HepG2 (cell line): ENCODE data around the gene ANKRD35. TPM values are rescaled to one million over a fixed set of nuclear protein-coding genes. Genes with fewer than 3 reads are reported as not detected.

ENCODE experiments used
- ARNT ChIP-seq: fragments of 450-650 bp; IDR thresholded peaks from 2 replicates; pipeline ENCODE4 v1.6.1; 2017
- ATF1 ChIP-seq: IDR thresholded peaks from 2 replicates; pipeline ENCODE4 v1.6.1; 2016; ENCODE audit warnings: mild to moderate bottlenecking, control low read depth
- DPF2 ChIP-seq: sonication (generic); formaldehyde crosslinking; IDR thresholded peaks from 2 replicates; pipeline ENCODE4 v1.4.0; 2020; ENCODE audit warnings: mild to moderate bottlenecking, low read depth, missing genetic modification reagents, borderline replicate concordance
- EP300 ChIP-seq, 3 experiments: sonication (generic) in 1 of 3; formaldehyde crosslinking in 1 of 3; IDR thresholded peaks; 2 replicates each; pipeline versions ENCODE4 v1.5.1 to v1.6.1; 2011 to 2020; ENCODE audit warnings: low read depth in 2 of 3, low read length in 2 of 3, borderline replicate concordance in 1 of 3, improper control_type of control experiment in 1 of 3, mild to moderate bottlenecking in 1 of 3, missing genetic modification reagents in 1 of 3, moderate library complexity in 1 of 3
- HNRNPK ChIP-seq: fragments of 200-400 bp; formaldehyde crosslinking; IDR thresholded peaks from 2 replicates; pipeline ENCODE4 v1.6.1; 2018; ENCODE audit warnings: low read length, low read depth, moderate library complexity, mild to moderate bottlenecking; ENCODE audit not compliant: poor library complexity, severe bottlenecking
- IKZF4 ChIP-seq: sonication (generic); formaldehyde crosslinking; IDR thresholded peaks from 2 replicates; pipeline ENCODE4 v1.5.1; 2020; ENCODE audit warnings: borderline replicate concordance, mild to moderate bottlenecking, low read depth, missing genetic modification reagents; ENCODE audit errors: not compliant biosample characterization
- MIER3 ChIP-seq: IDR thresholded peaks from 2 replicates; pipeline ENCODE4 v1.6.1; 2016; ENCODE audit warnings: missing compliant biosample characterization, borderline replicate concordance
- NFKB2 ChIP-seq: sonication (generic); formaldehyde crosslinking; IDR thresholded peaks from 2 replicates; pipeline ENCODE4 v1.4.0; 2020; ENCODE audit warnings: missing genetic modification reagents, borderline replicate concordance
- PRPF4 ChIP-seq: fragments of 200-400 bp; formaldehyde crosslinking; IDR thresholded peaks from 2 replicates; pipeline ENCODE4 v1.6.1; 2016; ENCODE audit warnings: low read length, low read depth; ENCODE audit not compliant: poor library complexity, severe bottlenecking
- RARA ChIP-seq: IDR thresholded peaks from 2 replicates; pipeline ENCODE4 v1.6.1; 2016; ENCODE audit warnings: missing genetic modification reagents, missing compliant biosample characterization
- REXO4 ChIP-seq: sonication (generic); formaldehyde crosslinking; IDR thresholded peaks from 2 replicates; pipeline ENCODE4 v1.8.0; 2022; ENCODE audit warnings: missing genetic modification reagents, mild to moderate bottlenecking, borderline replicate concordance
- SNAPC2 ChIP-seq: sonication (generic); formaldehyde crosslinking; IDR thresholded peaks from 2 replicates; pipeline ENCODE4 v1.8.1; 2022; ENCODE audit warnings: mild to moderate bottlenecking, missing genetic modification reagents
- SOX13 ChIP-seq, 3 experiments: fragments of 450-650 bp in 1 of 3; sonication (generic) in 1 of 3; formaldehyde crosslinking in 1 of 3; IDR thresholded peaks in 2 of 3; conservative IDR thresholded peaks in 1 of 3; 2 replicates each; pipeline versions ENCODE4 v1.5.0 to v1.6.1; 2016 to 2020; ENCODE audit warnings: antibody characterized with exemption in 1 of 3, mild to moderate bottlenecking in 1 of 3, missing compliant biosample characterization in 1 of 3, missing genetic modification reagents in 1 of 3, moderate library complexity in 1 of 3
- STAT5B ChIP-seq: sonication (generic); formaldehyde crosslinking; IDR thresholded peaks from 2 replicates; pipeline ENCODE4 v1.4.0; 2020; ENCODE audit warnings: missing genetic modification reagents
- TBX3 ChIP-seq: fragments of 450-650 bp; IDR thresholded peaks from 2 replicates; pipeline ENCODE4 v1.6.1; 2017; ENCODE audit warnings: antibody characterized with exemption, mild to moderate bottlenecking, inconsistent platforms, borderline replicate concordance
- ZC3H13 ChIP-seq: sonication (generic); formaldehyde crosslinking; IDR thresholded peaks from 2 replicates; pipeline ENCODE4 v1.8.1; 2023; ENCODE audit warnings: mild to moderate bottlenecking, missing genetic modification reagents, moderate library complexity
- ZFAT ChIP-seq: sonication (generic); formaldehyde crosslinking; conservative IDR thresholded peaks from 2 replicates; pipeline ENCODE4 v1.8.1; 2023; ENCODE audit warnings: missing genetic modification reagents, inconsistent platforms
- ZNF160 ChIP-seq: sonication (generic); formaldehyde crosslinking; IDR thresholded peaks from 2 replicates; pipeline ENCODE4 v1.8.0; 2022; ENCODE audit warnings: mild to moderate bottlenecking, inconsistent platforms, missing genetic modification reagents
- ZNF367 ChIP-seq: sonication (generic); formaldehyde crosslinking; IDR thresholded peaks from 2 replicates; pipeline ENCODE4 v1.4.0; 2020; ENCODE audit warnings: missing genetic modification reagents, borderline replicate concordance
- ZNF792 ChIP-seq: IDR thresholded peaks from 2 replicates; pipeline ENCODE4 v1.6.1; 2016
- ZNF816 ChIP-seq: sonication (generic); formaldehyde crosslinking; IDR thresholded peaks from 2 replicates; pipeline ENCODE4 v1.8.0; 2022; ENCODE audit warnings: missing genetic modification reagents, mild to moderate bottlenecking, borderline replicate concordance
- ZNF883 ChIP-seq: sonication (generic); formaldehyde crosslinking; IDR thresholded peaks from 2 replicates; pipeline ENCODE4 v1.5.1; 2020; ENCODE audit warnings: mild to moderate bottlenecking, missing genetic modification reagents; ENCODE audit errors: not compliant biosample characterization
- ZSCAN21 ChIP-seq: sonication (generic); formaldehyde crosslinking; IDR thresholded peaks from 2 replicates; pipeline ENCODE4 v1.8.0; 2022; ENCODE audit warnings: mild to moderate bottlenecking, missing genetic modification reagents, moderate library complexity, borderline replicate concordance
- polyA plus RNA-seq, 8 experiments: library from polyadenylated mRNA; depleted of rRNA in 3 of 8; stranded (reverse) in 7 of 8; unstranded in 1 of 8; fragments of >200 nt; fragmentation: Illumina TruSeq in 4 of 8; extraction: Trizol in 4 of 8; gene quantifications; 2 replicates each; pipeline versions ENCODE4 v1.2.1 to v1.2.3, GENCODE V29; 2011 to 2016; ENCODE audit warnings: low read depth in 4 of 8, missing spikeins in 1 of 8, mixed read lengths in 1 of 8; ENCODE audit not compliant: insufficient read depth in 1 of 8
- total RNA-seq, 5 experiments: library from RNA; depleted of rRNA; stranded (reverse); fragments of >200 nt; fragmentation: Illumina TruSeq; extraction: Trizol; gene quantifications; 2 replicates each; pipeline ENCODE4 v1.2.3, GENCODE V29; 2016; ENCODE audit warnings: low read depth in 1 of 5
- TF ChIP-seq, protein P1 (sequence below): sonication (generic); formaldehyde crosslinking; IDR thresholded peaks from 2 replicates; pipeline ENCODE4 v1.4.0; 2020; ENCODE audit warnings: missing genetic modification reagents; ENCODE audit errors: not compliant biosample characterization
- TF ChIP-seq, protein P2 (sequence below): sonication (generic); formaldehyde crosslinking; IDR thresholded peaks from 2 replicates; pipeline ENCODE4 v1.4.0; 2020; ENCODE audit warnings: missing genetic modification reagents, mild to moderate bottlenecking, borderline replicate concordance

The ANKRD35 gene
- total and polyA plus RNA-seq, 2 of the 13 experiments (the other 11 are each of a cell fraction or from before 2014, with no cell fraction given): 0.02 TPM; not detected in 1

DNA sequence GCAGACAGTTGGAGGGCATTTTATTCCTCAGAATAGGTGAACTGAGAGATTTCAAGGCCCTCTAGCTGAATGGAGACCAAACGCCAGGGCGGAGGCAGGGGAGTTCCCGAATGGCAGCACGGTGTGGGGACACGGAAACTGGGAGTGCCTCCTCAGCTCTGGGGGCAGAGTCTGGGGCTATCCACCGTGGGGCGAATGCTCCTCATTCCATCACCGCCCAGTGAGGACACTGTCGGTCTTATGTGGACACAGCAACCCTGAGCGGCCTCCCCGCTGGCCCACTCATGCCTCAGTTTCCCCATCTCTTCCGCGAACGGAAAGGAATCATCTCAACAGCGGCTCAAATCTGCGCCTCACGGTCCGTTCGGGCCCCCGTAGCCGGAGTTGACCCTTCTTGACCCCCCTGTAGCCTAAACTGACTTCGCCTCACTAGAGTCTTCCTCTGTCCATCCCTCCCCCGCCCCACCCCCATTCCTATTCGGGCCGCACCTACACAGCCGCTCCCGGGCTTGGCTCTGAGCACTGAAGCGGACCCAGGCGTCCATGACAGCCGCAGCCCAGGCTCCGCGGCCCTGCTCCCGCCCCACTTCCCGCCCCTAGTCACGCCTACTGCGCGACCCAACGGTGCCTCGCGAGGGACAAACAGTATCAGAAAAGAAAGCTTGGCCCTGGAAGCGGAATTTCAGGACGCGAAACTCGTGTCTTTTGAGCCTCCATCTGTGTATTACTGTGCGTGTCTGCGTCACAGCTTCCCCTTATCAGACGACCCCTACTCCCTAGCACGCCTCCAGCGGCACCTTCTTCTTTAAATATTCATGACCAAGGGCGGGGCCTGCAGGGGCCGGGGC is 32.7 kb upstream of the ANKRD35 start, which contains the start of gene PEX11B (continued):
- TF ChIP-seq ZFAT (no peak), ZNF816 (CRISPR knock-in tag) (no peak), PRPF4 (no peak), SOX13 (IDR thresholded peaks at IDR 0.05) (no peak), SOX13 (CRISPR knock-in tag; conservative IDR thresholded peaks at IDR 0.05 in 1 of 2, IDR thresholded peaks at IDR 0.05 in 1 of 2) (no peak), HNRNPK (peak; percentile 74), ZNF160 (CRISPR knock-in tag) (peak; percentile 64), NFKB2 (CRISPR knock-in tag) (no peak), ZSCAN21 (no peak), STAT5B (CRISPR knock-in tag) (no peak), REXO4 (no peak), DPF2 (CRISPR knock-in tag) (0 out of 2 replicates have a peak, but pooled peaks have one; percentile 35), ZNF883 (CRISPR knock-in tag) (peak; percentile 47), ZNF367 (CRISPR knock-in tag) (no peak), TBX3 (no peak), ARNT (no peak), ATF1 (CRISPR knock-in tag) (no peak), ZC3H13 (CRISPR knock-in tag) (peak; percentile 46; the same call in 1 of the 2 replicates), RARA (CRISPR knock-in tag) (no peak), IKZF4 (peak; percentile 54), EP300 (IDR thresholded peaks at IDR 0.05; ENCODE audit: low read depth in 2 of 2, low read length in 2 of 2) (no peak), EP300 (CRISPR knock-in tag; IDR thresholded peaks at IDR 0.05; ENCODE audit: borderline replicate concordance) (no peak), ZNF792 (CRISPR knock-in tag) (0 out of 2 replicates have a peak, but pooled peaks have one; percentile 30), SNAPC2 (no peak), MIER3 (CRISPR knock-in tag) (no peak)
- TF ChIP-seq, protein P1, sequence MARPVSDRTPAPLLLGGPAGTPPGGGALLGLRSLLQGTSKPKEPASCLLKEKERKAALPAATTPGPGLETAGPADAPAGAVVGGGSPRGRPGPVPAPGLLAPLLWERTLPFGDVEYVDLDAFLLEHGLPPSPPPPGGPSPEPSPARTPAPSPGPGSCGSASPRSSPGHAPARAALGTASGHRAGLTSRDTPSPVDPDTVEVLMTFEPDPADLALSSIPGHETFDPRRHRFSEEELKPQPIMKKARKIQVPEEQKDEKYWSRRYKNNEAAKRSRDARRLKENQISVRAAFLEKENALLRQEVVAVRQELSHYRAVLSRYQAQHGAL (CRISPR knock-in tag): no peak
- TF ChIP-seq, protein P2, sequence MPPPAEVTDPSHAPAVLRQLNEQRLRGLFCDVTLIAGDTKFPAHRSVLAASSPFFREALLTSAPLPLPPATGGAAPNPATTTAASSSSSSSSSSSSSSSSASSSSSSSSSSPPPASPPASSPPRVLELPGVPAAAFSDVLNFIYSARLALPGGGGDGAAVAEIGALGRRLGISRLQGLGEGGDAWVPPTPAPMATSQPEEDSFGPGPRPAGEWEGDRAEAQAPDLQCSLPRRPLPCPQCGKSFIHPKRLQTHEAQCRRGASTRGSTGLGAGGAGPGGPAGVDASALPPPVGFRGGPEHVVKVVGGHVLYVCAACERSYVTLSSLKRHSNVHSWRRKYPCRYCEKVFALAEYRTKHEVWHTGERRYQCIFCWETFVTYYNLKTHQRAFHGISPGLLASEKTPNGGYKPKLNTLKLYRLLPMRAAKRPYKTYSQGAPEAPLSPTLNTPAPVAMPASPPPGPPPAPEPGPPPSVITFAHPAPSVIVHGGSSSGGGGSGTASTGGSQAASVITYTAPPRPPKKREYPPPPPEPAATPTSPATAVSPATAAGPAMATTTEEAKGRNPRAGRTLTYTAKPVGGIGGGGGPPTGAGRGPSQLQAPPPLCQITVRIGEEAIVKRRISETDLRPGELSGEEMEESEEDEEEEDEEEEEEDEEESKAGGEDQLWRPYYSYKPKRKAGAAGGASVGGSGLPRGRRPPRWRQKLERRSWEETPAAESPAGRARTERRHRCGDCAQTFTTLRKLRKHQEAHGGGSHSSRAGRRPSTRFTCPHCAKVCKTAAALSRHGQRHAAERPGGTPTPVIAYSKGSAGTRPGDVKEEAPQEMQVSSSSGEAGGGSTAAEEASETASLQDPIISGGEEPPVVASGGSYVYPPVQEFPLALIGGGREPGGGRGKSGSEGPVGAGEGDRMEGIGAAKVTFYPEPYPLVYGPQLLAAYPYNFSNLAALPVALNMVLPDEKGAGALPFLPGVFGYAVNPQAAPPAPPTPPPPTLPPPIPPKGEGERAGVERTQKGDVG (CRISPR knock-in tag): no peak
